Gastrocnemius medialis (tissue), 4 donors: ENCODE results near the gene MANEAL. TPM values are rescaled to one million over a fixed set of nuclear protein-coding genes. Genes with fewer than 3 reads are reported as not detected.

Experiments used
- ATAC-seq, 2 donors: fragments of 150-250 bp; one replicate each; pipeline ENCODE4 v1.9.1; 2016
- DNase-seq, 2 donors: peaks; one replicate each; pipeline ENCODE4 v3.0.0-alpha.2; 2019
- H3K27ac ChIP-seq, 4 donors: fragments of 200-600 bp; sonication (generic); 1 replicate in 1 of 4; 2 replicates in 3 of 4; pipeline ENCODE4 v1.5.1; 2016 to 2018; ENCODE audit warnings: mild to moderate bottlenecking in 2 of 4, moderate library complexity in 1 of 4
- H3K27me3 ChIP-seq, 3 donors: fragments of 200-600 bp; sonication (generic) in 2 of 3; 1 replicate in 1 of 3; 2 replicates in 2 of 3; pipeline versions ENCODE4 v1.5.1 to v1.6.0; 2016 to 2019; ENCODE audit warnings: mild to moderate bottlenecking in 1 of 3, moderate library complexity in 1 of 3
- H3K36me3 ChIP-seq, 2 donors: fragments of 200-600 bp; sonication (generic) in 1 of 2; one replicate each; pipeline ENCODE4 v1.5.1; 2017 to 2018
- H3K4me1 ChIP-seq, 2 donors: fragments of 200-600 bp; sonication (generic) in 1 of 2; one replicate each; pipeline ENCODE4 v1.5.1; 2016 to 2017; ENCODE audit warnings: mild to moderate bottlenecking in 2 of 2
- H3K4me3 ChIP-seq, 4 donors: fragments of 200-600 bp; sonication (generic) in 3 of 4; 1 replicate in 1 of 4; 2 replicates in 3 of 4; pipeline ENCODE4 v1.5.1; 2016 to 2019; ENCODE audit warnings: mild to moderate bottlenecking in 2 of 4
- H3K9me3 ChIP-seq, 3 donors: fragments of 200-600 bp; sonication (generic) in 2 of 3; 1 replicate in 1 of 3; 2 replicates in 2 of 3; pipeline ENCODE4 v1.5.1; 2016 to 2019
- CTCF ChIP-seq, 5 experiments: fragments of 450-650 bp in 3 of 5; fragments of 200-600 bp in 2 of 5; sonication (generic) in 2 of 5; IDR thresholded peaks in 4 of 5; conservative IDR thresholded peaks in 1 of 5; 1 replicate in 4 of 5; 2 replicates in 1 of 5; pipeline ENCODE4 v1.5.1; 2016 to 2019; ENCODE audit warnings: antibody characterized with exemption in 5 of 5, mild to moderate bottlenecking in 3 of 5, moderate library complexity in 3 of 5
- POLR2A ChIP-seq, 2 donors: fragments of 450-650 bp; IDR thresholded peaks; one replicate each; pipeline ENCODE4 v1.6.1; 2017; ENCODE audit warnings: antibody characterized with exemption in 2 of 2, mild to moderate bottlenecking in 2 of 2, moderate library complexity in 2 of 2
- in situ Hi-C, 4 donors: fragments of 200-750 bp; cut with MboI; loops; one replicate each; pipeline versions ENCODE4 v1.15.0 to v1.8.0; 2017; ENCODE audit warnings: low sequenced_read_pairs in 4 of 4
- intact Hi-C: fragments of 100-400 bp; cut with DNase I; formaldehyde crosslinking; loops from one replicate; pipeline ENCODE4 v1.15.1; 2023; ENCODE audit warnings: low total_unique reads
- total RNA-seq, 4 donors: library from RNA; depleted of rRNA; stranded (reverse); fragments of >200 nt; gene quantifications; one replicate each; pipeline versions ENCODE4 v1.1.0 to v1.2.3, GENCODE V29; 2016

The MANEAL gene
- total RNA-seq, 4 donors from 2014 or later = 2.3 to 9.9 (median 4.0) TPM

- Histone ChIP-seq H3K4me1 (no peaks in the 10 kb centered on the region), H3K27ac (no peak overlapping the region), H3K36me3 (no peaks in the 10 kb centered on the region), H3K27me3 (no peaks in the 10 kb centered on the region), H3K9me3 (no peaks in the 10 kb centered on the region), H3K4me3 (no peak overlapping the region)
- in situ Hi-C loops (no loop called here), intact Hi-C loops (no loop called here)
- ATAC-seq = no peak
- no peak for TF ChIP-seq CTCF (IDR thresholded peaks at IDR 0.05 in 4 of 5, conservative IDR thresholded peaks at IDR 0.05 in 1 of 5)
- TF ChIP-seq POLR2A (IDR thresholded peaks at IDR 0.05) = no peak
- no peak for DNase-seq
These were observed 16.6 kb upstream of the MANEAL start for GRCh38 chr1:37776946-37777516.

GRCh38 chr1:37778654-37779053, 15.0 kb upstream of the MANEAL start:
- Histone ChIP-seq H3K36me3 (no peaks in the 10 kb centered on the region), H3K9me3 (no peaks in the 10 kb centered on the region), H3K4me3 (no peak overlapping the region), H3K4me1 (no peaks in the 10 kb centered on the region), H3K27me3 (no peaks in the 10 kb centered on the region), H3K27ac (no peak overlapping the region)
- intact Hi-C loops (no loop called here), in situ Hi-C loops (no loop called here)
- TF ChIP-seq POLR2A (IDR thresholded peaks at IDR 0.05) (no peak), CTCF (IDR thresholded peaks at IDR 0.05 in 4 of 5, conservative IDR thresholded peaks at IDR 0.05 in 1 of 5) (no peak)
- ATAC-seq (no peak), DNase-seq (no peak)

GRCh38 chr1:37782491-37782890, 11.2 kb upstream of the MANEAL start:
- in situ Hi-C loops = no loop called here
- TF ChIP-seq POLR2A (IDR thresholded peaks at IDR 0.05) (no peak), CTCF (IDR thresholded peaks at IDR 0.05 in 4 of 5, conservative IDR thresholded peaks at IDR 0.05 in 1 of 5) (no peak)
- ATAC-seq = no peak

GRCh38 chr1:37792943-37793686, 532 bp upstream of the MANEAL start:
- H3K4me1 ChIP-seq = peaks cover 9 to 13% of the 10 kb centered on the region in 2 donors
- TF ChIP-seq POLR2A (IDR thresholded peaks at IDR 0.05) (no peak), CTCF (IDR thresholded peaks at IDR 0.05 in 4 of 5, conservative IDR thresholded peaks at IDR 0.05 in 1 of 5) (no peak)
- no peaks in the 10 kb centered on the region for H3K9me3 ChIP-seq
- H3K27me3 ChIP-seq = peaks cover 0 to 6% (median 0%) of the 10 kb centered on the region in 3 donors
- no peak for ATAC-seq
- in situ Hi-C loops = no loop called here
- H3K4me3 ChIP-seq = peak overlapping the region; percentile 48 to 69 (median 56)
- intact Hi-C loops = no loop called here
- H3K36me3 ChIP-seq = no peaks in the 10 kb centered on the region
- peak overlapping the region in 1 of 4 donors; percentile 33 for H3K27ac ChIP-seq
- DNase-seq = no peak

More at GRCh38 chr1:37782491-37782890, 11.2 kb upstream of the MANEAL start:
- no peak for DNase-seq
- Histone ChIP-seq H3K9me3 (no peaks in the 10 kb centered on the region), H3K36me3 (no peaks in the 10 kb centered on the region), H3K27me3 (no peaks in the 10 kb centered on the region), H3K27ac (no peak overlapping the region), H3K4me1 (no peaks in the 10 kb centered on the region), H3K4me3 (no peak overlapping the region)
- intact Hi-C loops = no loop called here
